ENCODE results near the gene PPTC7. TPM values are rescaled to one million over a fixed set of nuclear protein-coding genes. Genes with fewer than 3 reads are reported as not detected.

PPTC7 gene
- total and polyA plus RNA-seq, 10 of the 15 experiments (the other 5 are each of a cell fraction or from before 2014, with no cell fraction given): 4.0 to 69.6 (median 12.3) TPM

- no peak for TF ChIP-seq CUX1 (IDR thresholded peaks at IDR 0.05; ENCODE audit: insufficient replicate concordance, low read depth, low read length)
Measured at GRCh38 chr12:110568752-110569151, 14.4 kb downstream of the PPTC7 start (continued).

- DNase-seq (ENCODE audit: low read depth, low spot score): no peak
- no peak overlapping the region for H3K4me3 ChIP-seq
- FAIRE-seq: no peak
- WGBS (ENCODE audit: insufficient coverage, insufficient replicate concordance, low lambda C conversion rate, missing lambda C conversion rate): 64% methylated on average over 5 of the region's 5 CpGs
- peaks cover 17% of the 10 kb centered on the region; the same call in 1 of the 2 replicates for H3K4me1 ChIP-seq (ENCODE audit: control insufficient read depth, insufficient read depth, low read length)
- no peak for ATAC-seq
- ChIA-PET SMC1A (ENCODE audit: uncharacterized antibody, unreplicated experiment) (interaction anchor here (1.0 to 10.8 kb wide), 8 partner anchors 8 to 54 kb away, joined by 3 to 187 read pairs (median 10); no protein-coding TSS in a partner anchor), POLR2A (interaction anchor here (0.9 to 2.7 kb wide), 11 partner anchors 9 to 34 kb away, joined by 3 to 11 read pairs (median 4); no protein-coding TSS in a partner anchor), CTCF (interaction anchor here (0.9 to 1.8 kb wide), 6 partner anchors 9 to 34 kb away, joined by 3 to 6 read pairs (median 4); no protein-coding TSS in a partner anchor), RAD21 (ENCODE audit: unreplicated experiment) (interaction anchor here (0.5 to 2.6 kb wide), 7 partner anchors 9 to 198 kb away, joined by 3 to 15 read pairs (median 7); no protein-coding TSS in a partner anchor)
- intact Hi-C loops (cut with micrococcal nuclease; ENCODE audit: unreplicated experiment) (no loop called here), in situ Hi-C loops (cut with MboI) (no loop called here)
- no peak for TF ChIP-seq RAD21 (IDR thresholded peaks at IDR 0.05; ENCODE audit: insufficient read depth, low read depth, low read length)
- no peak for TF ChIP-seq SMAD1 (IDR thresholded peaks at IDR 0.05; ENCODE audit: low read depth, partially characterized antibody)
- TF ChIP-seq BHLHE40 (IDR thresholded peaks at IDR 0.05; ENCODE audit: borderline replicate concordance in 1 of 2, low read depth in 2 of 2, low read length in 1 of 2): no peak
- no peak for TF ChIP-seq SREBF2 (IDR thresholded peaks at IDR 0.05; ENCODE audit: low read length)
- H3K9me3 ChIP-seq (replicated peaks; ENCODE audit: control insufficient read depth, insufficient read depth, low read length): peaks cover 5% of the 10 kb centered on the region
- H3K27me3 ChIP-seq (replicated peaks in 1 of 2; ENCODE audit: control insufficient read depth in 2 of 2, insufficient read depth in 2 of 2, low read length in 1 of 2): no peaks in the 10 kb centered on the region
- peaks cover 0 to 5% of the 10 kb centered on the region in 2 experiments; a peak in 1 of 4 replicates for H3K36me3 ChIP-seq (ENCODE audit: control insufficient read depth in 2 of 2, insufficient read depth in 2 of 2, low read length in 1 of 2)
- 0 out of 2 replicates have a peak, but pooled peaks cover 8% of the 10 kb centered on the region for H4K20me1 ChIP-seq (ENCODE audit: control insufficient read depth, insufficient read depth)
- no TSS peak for BruUV-seq (replicated peaks)
- no peak overlapping the region; the same call in none of the 2 replicates for H3K4me2 ChIP-seq (ENCODE audit: control insufficient read depth, insufficient read depth)
- no peak overlapping the region for H3K9ac ChIP-seq (ENCODE audit: control insufficient read depth, insufficient read depth, low read length)
- no peak overlapping the region for H2AFZ ChIP-seq (ENCODE audit: control insufficient read depth, low read depth, low read length)
- H3K79me2 ChIP-seq (ENCODE audit: control insufficient read depth, insufficient read depth, low read length): peaks cover 83% of the 10 kb centered on the region
- H3K27ac ChIP-seq (ENCODE audit: control insufficient read depth, insufficient read depth): no peak overlapping the region
Measured at GRCh38 chr12:110566993-110567392, 16.1 kb downstream of the PPTC7 start.

All from GM12878 (cell line).